ENCODE data around the gene PRCP.

Gene PRCP

GRCh38 chr11:82794490-82794889 lies 105.7 kb downstream of the PRCP start:
- in situ Hi-C loops (cut with HindIII; ENCODE audit: low pct_ligation_motif_present, low sequenced_read_pairs): no loop called here
- H3K27me3 ChIP-seq (replicated peaks): no peaks in the 10 kb centered on the region
- no peak for DNase-seq
- no peak for TF ChIP-seq CTCF (IDR thresholded peaks at IDR 0.05; ENCODE audit: low read depth, low read length, missing control alignments)
- no peak overlapping the region for H3K27ac ChIP-seq
- H3K4me3 ChIP-seq (ENCODE audit: low read depth, low read length): no peak overlapping the region
- H3K36me3 ChIP-seq (replicated peaks): no peaks in the 10 kb centered on the region

GRCh38 chr11:82792822-82793569 lies 107.2 kb downstream of the PRCP start:
- in situ Hi-C loops (cut with HindIII; ENCODE audit: low pct_ligation_motif_present, low sequenced_read_pairs): no loop called here
- no peaks in the 10 kb centered on the region for H3K36me3 ChIP-seq (replicated peaks)
- TF ChIP-seq CTCF (IDR thresholded peaks at IDR 0.05; ENCODE audit: low read depth, low read length, missing control alignments): no peak
- DNase-seq: no peak
- H3K27me3 ChIP-seq (replicated peaks): no peaks in the 10 kb centered on the region
- no peak overlapping the region for H3K27ac ChIP-seq
- H3K4me3 ChIP-seq (ENCODE audit: low read depth, low read length): no peak overlapping the region

GRCh38 chr11:82792319-82792718 lies 107.9 kb downstream of the PRCP start:
- Histone ChIP-seq H3K27me3 (replicated peaks) (no peaks in the 10 kb centered on the region), H3K36me3 (replicated peaks) (no peaks in the 10 kb centered on the region), H3K4me3 (ENCODE audit: low read depth, low read length) (no peak overlapping the region), H3K27ac (no peak overlapping the region)
- TF ChIP-seq CTCF (IDR thresholded peaks at IDR 0.05; ENCODE audit: low read depth, low read length, missing control alignments): no peak
- in situ Hi-C loops (cut with HindIII; ENCODE audit: low pct_ligation_motif_present, low sequenced_read_pairs): no loop called here
- no peak for DNase-seq

- TF ChIP-seq CTCF (IDR thresholded peaks at IDR 0.05; ENCODE audit: low read depth, low read length, missing control alignments): no peak
- in situ Hi-C loops (cut with HindIII; ENCODE audit: low pct_ligation_motif_present, low sequenced_read_pairs): no loop called here
Measured at GRCh38 chr11:82791779-82792178, 108.5 kb downstream of the PRCP start.

GRCh38 chr11:82790723-82791484 lies 109.3 kb downstream of the PRCP start:
- no peak for TF ChIP-seq CTCF (IDR thresholded peaks at IDR 0.05; ENCODE audit: low read depth, low read length, missing control alignments)
- in situ Hi-C loops (cut with HindIII; ENCODE audit: low pct_ligation_motif_present, low sequenced_read_pairs): no loop called here
- H3K27me3 ChIP-seq (replicated peaks): no peaks in the 10 kb centered on the region

More at GRCh38 chr11:82791779-82792178, 108.5 kb downstream of the PRCP start:
- Histone ChIP-seq H3K27ac (no peak overlapping the region), H3K4me3 (ENCODE audit: low read depth, low read length) (no peak overlapping the region), H3K36me3 (replicated peaks) (no peaks in the 10 kb centered on the region), H3K27me3 (replicated peaks) (no peaks in the 10 kb centered on the region)
- DNase-seq: no peak

More at GRCh38 chr11:82790723-82791484, 109.3 kb downstream of the PRCP start:
- Histone ChIP-seq H3K27ac (no peak overlapping the region), H3K36me3 (replicated peaks) (no peaks in the 10 kb centered on the region), H3K4me3 (ENCODE audit: low read depth, low read length) (no peak overlapping the region)
- no peak for DNase-seq

All from brain microvascular endothelial cell (primary cell).